CD4-positive, alpha-beta T cell (primary cell): ENCODE measurements around the gene SH3BGRL2. TPM values are rescaled to one million over a fixed set of nuclear protein-coding genes. Genes with fewer than 3 reads are reported as not detected.

Source experiments
- ATAC-seq: fragments of 200-7000 bp; cut with Tn5 transposase; one replicate; pipeline ENCODE4 v1.10.0; 2022; ENCODE audit warnings: mild to moderate bottlenecking; ENCODE audit not compliant: poor library complexity
- CTCF ChIA-PET: fragments of 350-600 bp; sonication (Branson Sonifier 250); formaldehyde crosslinking; loops from one replicate; lab custom pipeline; 2021; ENCODE audit warnings: antibody characterized with exemption, inconsistent platforms; lab: Charles Lee
- POLR2A ChIA-PET: fragments of 350-600 bp; sonication (Branson Sonifier 250); formaldehyde crosslinking; loops from one replicate; lab custom pipeline; 2021; ENCODE audit warnings: antibody characterized with exemption, inconsistent platforms; lab: Charles Lee
- DNase-seq, 14 experiments: peaks; one replicate each; pipeline ENCODE4 v3.0.0-alpha.2; 2013 to 2020; ENCODE audit warnings: mixed read lengths in 2 of 14
- H3K27ac ChIP-seq, 2 donors: one replicate each; pipeline versions ENCODE4 v1.5.1 to v1.7.0; 2013; ENCODE audit warnings: low read length in 2 of 2, low read depth in 1 of 2, mild to moderate bottlenecking in 1 of 2
- H3K27me3 ChIP-seq, 2 experiments: 1 replicate in 1 of 2; 2 replicates in 1 of 2; pipeline versions ENCODE4 v1.6.1 to v1.7.0; 2013; ENCODE audit warnings: low read length in 2 of 2, control low read depth in 1 of 2, mild to moderate bottlenecking in 1 of 2, moderate library complexity in 1 of 2; ENCODE audit not compliant: insufficient read depth in 2 of 2, control insufficient read depth in 1 of 2
- H3K36me3 ChIP-seq: one replicate; pipeline ENCODE4 v1.6.1; 2013; ENCODE audit warnings: low read length, control low read depth; ENCODE audit not compliant: insufficient read depth
- H3K4me1 ChIP-seq: one replicate; pipeline ENCODE4 v1.6.1; 2013; ENCODE audit warnings: low read length, control low read depth; ENCODE audit not compliant: insufficient read depth
- H3K4me3 ChIP-seq: one replicate; pipeline ENCODE4 v1.5.1; 2013; ENCODE audit warnings: mild to moderate bottlenecking, low read length, moderate library complexity
- H3K9me3 ChIP-seq, 2 experiments: 1 replicate in 1 of 2; 2 replicates in 1 of 2; pipeline versions ENCODE4 v1.6.1 to v1.7.0; 2013; ENCODE audit warnings: low read length in 2 of 2, mild to moderate bottlenecking in 2 of 2, control low read depth in 1 of 2, moderate library complexity in 1 of 2; ENCODE audit not compliant: control insufficient read depth in 1 of 2, insufficient read depth in 1 of 2
- H3K27ac Mint-ChIP-seq: one replicate; pipeline ENCODE4 v1.8.0; 2020; ENCODE audit warnings: mixed read lengths
- H3K27me3 Mint-ChIP-seq: one replicate; pipeline ENCODE4 v1.8.0; 2021; ENCODE audit warnings: mixed read lengths
- H3K36me3 Mint-ChIP-seq: one replicate; pipeline ENCODE4 v1.8.0; 2021; ENCODE audit warnings: low read depth, mixed read lengths
- H3K4me1 Mint-ChIP-seq: one replicate; pipeline ENCODE4 v1.8.0; 2021; ENCODE audit warnings: low read depth, mixed read lengths
- H3K4me3 Mint-ChIP-seq: one replicate; pipeline ENCODE4 v1.8.0; 2020; ENCODE audit warnings: mild to moderate bottlenecking, mixed read lengths
- H3K9me3 Mint-ChIP-seq: one replicate; pipeline ENCODE4 v1.8.0; 2020; ENCODE audit warnings: mixed read lengths
- CTCF ChIP-seq: fragments of 200-600 bp; IDR thresholded peaks from one replicate; pipeline ENCODE4 v1.8.0; 2022; ENCODE audit warnings: antibody characterized with exemption, mild to moderate bottlenecking
- intact Hi-C, 2 experiments: fragments of 100-400 bp; cut with DNase I in 1 of 2; cut with micrococcal nuclease in 1 of 2; formaldehyde crosslinking; loops; one replicate each; pipeline versions ENCODE4 v1.15.1 to v1.9.0; 2023 to 2025; cut with DNase I, micrococcal nuclease
- total RNA-seq, 174 experiments: library from RNA in 2 of 174; stranded (reverse) in 2 of 174; gene quantifications; one replicate each; pipeline ENCODE4 v1.2.3 and lab custom pipeline; 2021 to 2026

The SH3BGRL2 gene
- total RNA-seq, 2 experiments from 2014 or later = 0.25 to 0.38 TPM

GRCh38 chr6:79623106-79623505 lies 8.0 kb upstream of the SH3BGRL2 start:
- Mint-ChIP-seq H3K36me3 (no peaks in the 10 kb centered on the region), H3K9me3 (no peaks in the 10 kb centered on the region), H3K27me3 (peaks cover 14% of the 10 kb centered on the region), H3K4me1 (no peaks in the 10 kb centered on the region), H3K4me3 (no peak overlapping the region), H3K27ac (no peak overlapping the region)
- no peak for DNase-seq
- POLR2A ChIA-PET = no interaction called here
- no peak overlapping the region for H3K27ac ChIP-seq
- H3K36me3 ChIP-seq = no peaks in the 10 kb centered on the region
- H3K27me3 ChIP-seq = peaks cover 0 to 3% of the 10 kb centered on the region in 2 experiments
- CTCF ChIA-PET = interaction anchor here (1.0 kb wide), 1 partner anchor 9 kb away, joined by 5 read pairs; no protein-coding TSS in a partner anchor
- no peak overlapping the region for H3K4me3 ChIP-seq
- no peak for TF ChIP-seq CTCF
- peaks cover 0 to 3% of the 10 kb centered on the region in 2 experiments for H3K9me3 ChIP-seq
- no peaks in the 10 kb centered on the region for H3K4me1 ChIP-seq
- ATAC-seq = no peak
- intact Hi-C loops = no loop called here

- H3K27me3 Mint-ChIP-seq = peaks cover 24% of the 10 kb centered on the region
- no peaks in the 10 kb centered on the region for H3K9me3 Mint-ChIP-seq
Observed at GRCh38 chr6:79625746-79626145, 5.4 kb upstream of the SH3BGRL2 start.

GRCh38 chr6:79626811-79627210 lies 4.3 kb upstream of the SH3BGRL2 start:
- DNase-seq = no peak
- no peak for TF ChIP-seq CTCF
- Mint-ChIP-seq H3K9me3 (no peaks in the 10 kb centered on the region), H3K4me3 (no peak overlapping the region), H3K4me1 (peaks cover 8% of the 10 kb centered on the region), H3K27ac (no peak overlapping the region), H3K36me3 (no peaks in the 10 kb centered on the region), H3K27me3 (peaks cover 25% of the 10 kb centered on the region)
- Histone ChIP-seq H3K36me3 (no peaks in the 10 kb centered on the region), H3K27me3 (peaks cover 18 to 22% of the 10 kb centered on the region in 2 experiments), H3K9me3 (peaks cover 0 to 9% of the 10 kb centered on the region in 2 experiments), H3K27ac (no peak overlapping the region), H3K4me3 (no peak overlapping the region), H3K4me1 (peaks cover 11% of the 10 kb centered on the region)
- intact Hi-C loops = no loop called here
- ChIA-PET POLR2A (no interaction called here), CTCF (no interaction called here)
- ATAC-seq = no peak

More at GRCh38 chr6:79625746-79626145, 5.4 kb upstream of the SH3BGRL2 start:
- intact Hi-C loops = no loop called here
- no peak overlapping the region for H3K4me3 ChIP-seq
- H3K4me1 ChIP-seq = peaks cover 2% of the 10 kb centered on the region
- H3K27ac ChIP-seq = no peak overlapping the region
- H3K36me3 ChIP-seq = no peaks in the 10 kb centered on the region
- TF ChIP-seq CTCF = no peak
- ChIA-PET CTCF (no interaction called here), POLR2A (no interaction called here)
- ATAC-seq (no peak), DNase-seq (no peak)
- H3K4me1 Mint-ChIP-seq = peaks cover 5% of the 10 kb centered on the region
- H3K4me3 Mint-ChIP-seq = no peak overlapping the region
- no peaks in the 10 kb centered on the region for H3K36me3 Mint-ChIP-seq
- no peak overlapping the region for H3K27ac Mint-ChIP-seq
- peaks cover 10 to 15% of the 10 kb centered on the region in 2 experiments for H3K27me3 ChIP-seq
- peaks cover 0 to 3% of the 10 kb centered on the region in 2 experiments for H3K9me3 ChIP-seq
